OCI-M2 (cell line): ENCODE data around the gene PHLDA3.

Experiments
- DNase-seq: peaks from one replicate; lab custom pipeline; 2025; ENCODE audit not compliant: unreplicated experiment; lab: John Stamatoyannopoulos, UW

PHLDA3 gene

GRCh38 chr1:201468844-201469644 is at the start of gene PHLDA3:
TSS of gene PHLDA3 (minus strand) at chr1:201469188. CDS start at chr1:201468786, 402 bp downstream.
- no peak for DNase-seq

GRCh38 chr1:201518071-201518470 is 49.1 kb upstream of the PHLDA3 start:
- DNase-seq: no peak

GRCh38 chr1:201517631-201518030 is 48.6 kb upstream of the PHLDA3 start:
- no peak for DNase-seq

- no peak for DNase-seq
Observed at GRCh38 chr1:201516511-201517127, 47.6 kb upstream of the PHLDA3 start.

- DNase-seq: no peak
Observed at GRCh38 chr1:201515895-201516294, 46.9 kb upstream of the PHLDA3 start.

- DNase-seq: no peak
Observed at GRCh38 chr1:201515062-201515750, 46.2 kb upstream of the PHLDA3 start.

GRCh38 chr1:201514466-201514865 is 45.5 kb upstream of the PHLDA3 start:
- DNase-seq: no peak

- no peak for DNase-seq
Observed at GRCh38 chr1:201513498-201514243, 44.7 kb upstream of the PHLDA3 start.

GRCh38 chr1:201511941-201512539 is 43.1 kb upstream of the PHLDA3 start:
- no peak for DNase-seq

- no peak for DNase-seq
Observed at GRCh38 chr1:201511396-201511940, 42.5 kb upstream of the PHLDA3 start.

- no peak for DNase-seq
Observed at GRCh38 chr1:201510734-201511133, 41.7 kb upstream of the PHLDA3 start.

GRCh38 chr1:201509601-201510374 is 40.8 kb upstream of the PHLDA3 start:
- DNase-seq: no peak

GRCh38 chr1:201508809-201509208 is 39.8 kb upstream of the PHLDA3 start:
- DNase-seq: no peak

- DNase-seq: no peak
Observed at GRCh38 chr1:201507360-201507675, 38.3 kb upstream of the PHLDA3 start.

- DNase-seq: no peak
Observed at GRCh38 chr1:201506557-201507359, 37.8 kb upstream of the PHLDA3 start, which contains the start of gene CSRP1. TSS of gene CSRP1 (minus strand) at chr1:201507123. CDS start at chr1:201496303, 10,820 bp downstream.

- no peak for DNase-seq
Observed at GRCh38 chr1:201506092-201506491, 37.1 kb upstream of the PHLDA3 start.

GRCh38 chr1:201505503-201505890 is 36.5 kb upstream of the PHLDA3 start:
- DNase-seq: no peak

GRCh38 chr1:201504799-201505502 is 36.0 kb upstream of the PHLDA3 start:
- no peak for DNase-seq
